BJ (cell line): ENCODE data around the gene DNMT1. TPM values are rescaled to one million over a fixed set of nuclear protein-coding genes. Genes with fewer than 3 reads are reported as not detected.
"Not testable (repeated sequence)": the region's sequence is repeated elsewhere in the genome, so short reads cannot be mapped to it uniquely, and the experiment has no call there.

Experiments used
- CTCF ChIA-PET: fragments of 350-600 bp; formaldehyde crosslinking; extraction: SDS; loops from one replicate; lab custom pipeline; 2021; ENCODE audit warnings: antibody characterized with exemption, inconsistent platforms; lab: Yijun Ruan, JAX
- POLR2A ChIA-PET: fragments of 300-600 bp; sonication (Branson Sonifier 250); formaldehyde crosslinking; extraction: SDS; loops from one replicate; lab custom pipeline; 2021; ENCODE audit warnings: antibody characterized with exemption; lab: Charles Lee
- DNase-seq: peaks from one replicate; pipeline ENCODE4 v3.0.0-alpha.2; 2011; ENCODE audit warnings: low read depth
- H3K27me3 ChIP-seq: 2 replicates; pipeline ENCODE4 v1.6.0; 2011; ENCODE audit warnings: low read length; ENCODE audit not compliant: control insufficient read depth, insufficient read depth
- H3K36me3 ChIP-seq: 2 replicates; pipeline ENCODE4 v1.5.1; 2011; ENCODE audit warnings: low read length; ENCODE audit not compliant: control insufficient read depth, insufficient read depth
- H3K4me3 ChIP-seq: 2 replicates; pipeline ENCODE4 v1.5.1; 2011; ENCODE audit warnings: low read depth, mild to moderate bottlenecking, control low read depth, low read length
- CTCF ChIP-seq: IDR thresholded peaks from 2 replicates; pipeline ENCODE4 v1.5.1; 2011; ENCODE audit warnings: low read depth, mild to moderate bottlenecking, control low read depth, inconsistent platforms, low read length, moderate library complexity; ENCODE audit not compliant: insufficient read depth
- polyA minus RNA-seq: library from RNA; depleted of rRNA, polyadenylated mRNA; stranded (reverse); fragments of >200 nt; gene quantifications from 2 replicates; pipeline ENCODE4 v1.2.3, GENCODE V29; 2011; rRNA and poly(A)+ RNA removed
- polyA plus RNA-seq: library from polyadenylated mRNA; depleted of rRNA; stranded (reverse); fragments of >200 nt; gene quantifications from 2 replicates; pipeline ENCODE4 v1.2.3, GENCODE V29; 2011; rRNA removed

DNMT1 gene
- polyA plus RNA-seq (27.4 and 31.5 TPM in 2 replicates), polyA minus RNA-seq (39.9 and 42.4 TPM in 2 replicates)

- Histone ChIP-seq H3K36me3 (no peaks in the 10 kb centered on the region; the same call in 1 of the 2 replicates), H3K4me3 (peak within 1 kb of the TSS; percentile 67), H3K27me3 (no peaks in the 10 kb centered on the region)
- TF ChIP-seq CTCF = no peak
- ChIA-PET CTCF (interaction anchor here (0.8 to 1.3 kb wide), 2 partner anchors 12 to 34 kb away, joined by 3 to 4 read pairs; no protein-coding TSS in a partner anchor), POLR2A (interaction anchor here (0.6 kb wide), 1 partner anchor 117 kb away, joined by 6 read pairs; no protein-coding TSS in a partner anchor)
- DNase-seq = peak; percentile 69
These were observed at the start of gene DNMT1 for GRCh38 chr19:10194500-10195198. DNMT1 (minus strand) TSS chr19:10194953; CDS start chr19:10194899, 54 bp downstream.

GRCh38 chr19:10243606-10244005 is 48.9 kb upstream of the DNMT1 start:
- TF ChIP-seq CTCF = no peak
- ChIA-PET POLR2A (no interaction called here), CTCF (no interaction called here)
- Histone ChIP-seq H3K27me3 (no peaks in the 10 kb centered on the region), H3K4me3 (no peak overlapping the region), H3K36me3 (no peaks in the 10 kb centered on the region)
- no peak for DNase-seq

GRCh38 chr19:10241826-10242449 is 47.2 kb upstream of the DNMT1 start:
- DNase-seq, CTCF ChIA-PET: not testable (repeated sequence)
- POLR2A ChIA-PET = interaction anchor here (0.6 kb wide), 1 partner anchor 146 kb away, joined by 3 read pairs; no protein-coding TSS in a partner anchor

GRCh38 chr19:10238172-10238783 is 43.5 kb upstream of the DNMT1 start:
- no peaks in the 10 kb centered on the region for H3K36me3 ChIP-seq
- ChIA-PET POLR2A (no interaction called here), CTCF (interaction anchor here (0.6 to 1.9 kb wide), 3 partner anchors 12 to 126 kb away, joined by 3 to 11 read pairs (median 4); no protein-coding TSS in a partner anchor)
- no peaks in the 10 kb centered on the region for H3K27me3 ChIP-seq
- no peak for TF ChIP-seq CTCF
- no peak for DNase-seq
- H3K4me3 ChIP-seq = no peak overlapping the region

More at GRCh38 chr19:10241826-10242449, 47.2 kb upstream of the DNMT1 start:
- H3K27me3 ChIP-seq, H3K4me3 ChIP-seq, H3K36me3 ChIP-seq: not testable (repeated sequence)

- TF ChIP-seq CTCF = no peak
These were observed 42.9 kb upstream of the DNMT1 start for GRCh38 chr19:10237702-10238101.

GRCh38 chr19:10235409-10235808 is 40.7 kb upstream of the DNMT1 start:
- H3K36me3 ChIP-seq, POLR2A ChIA-PET, H3K27me3 ChIP-seq, H3K4me3 ChIP-seq, DNase-seq: not testable (repeated sequence)
- CTCF ChIA-PET = interaction anchor here (1.0 to 1.9 kb wide), 3 partner anchors 11 to 137 kb away, joined by 3 to 6 read pairs (median 4); no protein-coding TSS in a partner anchor

More at GRCh38 chr19:10237702-10238101, 42.9 kb upstream of the DNMT1 start:
- ChIA-PET POLR2A (no interaction called here), CTCF (interaction anchor here (1.3 to 1.9 kb wide), 2 partner anchors 12 to 126 kb away, joined by 4 to 11 read pairs; no protein-coding TSS in a partner anchor)
- Histone ChIP-seq H3K27me3 (no peaks in the 10 kb centered on the region), H3K4me3 (no peak overlapping the region), H3K36me3 (no peaks in the 10 kb centered on the region)
- DNase-seq = no peak
